RPMI7951 (cell line): ENCODE data around the gene LIMCH1. TPM values are rescaled to one million over a fixed set of nuclear protein-coding genes. Genes with fewer than 3 reads are reported as not detected.

ENCODE experiments used
- DNase-seq: peaks from one replicate; pipeline ENCODE4 v3.0.0-alpha.2; 2012; ENCODE audit warnings: low read depth
- total RNA-seq: library from RNA; depleted of rRNA; stranded (reverse); fragments of >200 nt; shearing (Covaris generic); gene quantifications from 2 replicates; pipeline ENCODE4 v1.2.3, GENCODE V29; 2014

The LIMCH1 gene
- total RNA-seq, 1 experiment from 2014 or later, result 0.60 TPM

- no peak for DNase-seq
Observed at GRCh38 chr4:41602886-41603498, 65.0 kb downstream of the LIMCH1 start.

GRCh38 chr4:41609851-41610250 lies 71.9 kb downstream of the LIMCH1 start:
- DNase-seq, result no peak

- DNase-seq, result no peak
Observed at GRCh38 chr4:41610474-41610873, 72.5 kb downstream of the LIMCH1 start.

GRCh38 chr4:41611124-41611838 lies 73.3 kb downstream of the LIMCH1 start:
- DNase-seq, result no peak

GRCh38 chr4:41611881-41612871 lies 74.2 kb downstream of the LIMCH1 start:
- DNase-seq, result peak; percentile 41

GRCh38 chr4:41613386-41613785 lies 75.4 kb downstream of the LIMCH1 start:
- DNase-seq, result no peak

- no peak for DNase-seq
Observed at GRCh38 chr4:41613821-41614220, 75.9 kb downstream of the LIMCH1 start.

GRCh38 chr4:41614519-41614918 lies 76.6 kb downstream of the LIMCH1 start:
- no peak for DNase-seq

- no peak for DNase-seq
Observed at GRCh38 chr4:41619161-41619560, 81.2 kb downstream of the LIMCH1 start.

GRCh38 chr4:41620594-41621256 lies 82.8 kb downstream of the LIMCH1 start:
- no peak for DNase-seq

- no peak for DNase-seq
Observed at GRCh38 chr4:41622787-41623186, 84.8 kb downstream of the LIMCH1 start.

- DNase-seq, result no peak
Observed at GRCh38 chr4:41624765-41625164, 86.8 kb downstream of the LIMCH1 start.

- no peak for DNase-seq
Observed at GRCh38 chr4:41625531-41625930, 87.6 kb downstream of the LIMCH1 start.

- DNase-seq, result no peak
Observed at GRCh38 chr4:41628936-41629335, 91.0 kb downstream of the LIMCH1 start.

GRCh38 chr4:41631523-41631922 lies 93.6 kb downstream of the LIMCH1 start:
- DNase-seq, result no peak

- no peak for DNase-seq
Observed at GRCh38 chr4:41632481-41633073, 94.6 kb downstream of the LIMCH1 start.

GRCh38 chr4:41633321-41633720 lies 95.4 kb downstream of the LIMCH1 start:
- DNase-seq, result no peak

GRCh38 chr4:41635441-41635840 lies 97.5 kb downstream of the LIMCH1 start:
- no peak for DNase-seq

- no peak for DNase-seq
Observed at GRCh38 chr4:41638203-41638602, 100.2 kb downstream of the LIMCH1 start.

GRCh38 chr4:41638866-41639265 lies 100.9 kb downstream of the LIMCH1 start:
- no peak for DNase-seq

- DNase-seq, result no peak
Observed at GRCh38 chr4:41639291-41639690, 101.3 kb downstream of the LIMCH1 start.
